NCI-H2227 (cell line): Measurements from ENCODE around the gene SPEM1.

Experiments used
- DNase-seq: peaks from one replicate; lab custom pipeline; 2025; ENCODE audit not compliant: unreplicated experiment; lab: John Stamatoyannopoulos, UW

SPEM1 gene

DNA sequence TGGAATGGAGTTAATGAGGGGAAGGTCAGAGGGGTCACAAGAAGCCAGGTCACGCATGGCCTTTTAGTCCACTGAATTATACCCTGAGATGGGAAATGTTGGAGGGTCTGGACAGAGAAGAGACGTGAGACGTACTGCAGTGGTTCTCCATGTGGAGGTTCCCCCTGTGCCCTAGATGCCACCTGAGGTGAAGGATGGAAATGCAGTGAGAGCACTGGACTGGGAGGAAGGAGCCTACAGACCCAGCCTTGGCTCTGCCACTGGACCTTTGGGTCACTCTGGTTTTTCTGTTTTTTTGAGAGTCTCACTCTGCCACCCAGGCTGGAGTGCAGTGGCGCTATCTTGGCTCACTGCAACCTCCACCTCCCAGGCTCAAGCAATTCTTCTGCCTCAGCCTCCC is 24.0 kb upstream of the SPEM1 start:
- DNase-seq = no peak

- no peak for DNase-seq
Measured at GRCh38 chr17:7398612-7399011, 21.5 kb upstream of the SPEM1 start.

GRCh38 chr17:7403043-7403726 is 16.9 kb upstream of the SPEM1 start:
- no peak for DNase-seq

- peak; percentile 70 for DNase-seq
Measured at GRCh38 chr17:7403727-7403976, 16.5 kb upstream of the SPEM1 start.

DNA sequence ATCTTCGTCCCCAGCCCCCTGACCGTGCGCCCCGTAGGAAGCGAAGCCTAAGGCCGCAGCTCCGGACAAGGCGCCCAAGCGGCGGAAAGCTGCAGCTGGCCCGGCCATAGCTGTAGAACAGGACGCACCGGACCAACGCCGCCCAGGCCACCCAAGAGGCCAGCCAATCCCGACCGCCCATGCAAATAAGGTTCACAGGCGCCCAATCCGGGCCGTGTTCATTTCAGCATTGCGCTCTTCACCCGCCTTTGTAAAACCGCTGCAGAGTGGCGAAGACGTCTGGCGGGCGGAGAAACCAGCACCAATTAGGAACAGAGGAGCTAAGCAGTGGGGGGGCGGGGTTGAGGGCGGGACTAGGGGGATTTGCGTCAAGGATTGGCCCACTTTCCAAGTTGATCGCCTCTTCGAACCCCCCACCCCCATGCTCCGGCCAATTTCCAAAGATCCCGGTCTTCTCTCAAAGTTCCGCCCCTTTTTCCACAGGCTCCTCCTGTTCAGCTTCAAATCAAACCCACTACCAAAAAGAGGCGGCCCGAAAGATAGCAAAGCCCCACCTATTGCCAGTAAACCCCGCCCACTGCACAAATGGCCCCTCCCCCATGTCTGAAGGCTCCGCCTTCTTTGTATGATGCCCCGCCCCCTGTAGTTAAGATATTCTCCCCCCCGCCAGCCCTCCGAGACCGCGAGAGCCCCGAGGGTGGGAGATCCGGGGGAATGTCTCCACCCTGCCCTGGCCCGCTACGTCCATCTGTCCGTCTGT is 16.0 kb upstream of the SPEM1 start, which contains the start of gene TMEM256:
Gene TMEM256 (minus strand): TSS at position 121 of the 760 bp plus-strand sequence. CDS start 13 bp downstream, at position 108.
- peak; percentile 97 for DNase-seq

DNA sequence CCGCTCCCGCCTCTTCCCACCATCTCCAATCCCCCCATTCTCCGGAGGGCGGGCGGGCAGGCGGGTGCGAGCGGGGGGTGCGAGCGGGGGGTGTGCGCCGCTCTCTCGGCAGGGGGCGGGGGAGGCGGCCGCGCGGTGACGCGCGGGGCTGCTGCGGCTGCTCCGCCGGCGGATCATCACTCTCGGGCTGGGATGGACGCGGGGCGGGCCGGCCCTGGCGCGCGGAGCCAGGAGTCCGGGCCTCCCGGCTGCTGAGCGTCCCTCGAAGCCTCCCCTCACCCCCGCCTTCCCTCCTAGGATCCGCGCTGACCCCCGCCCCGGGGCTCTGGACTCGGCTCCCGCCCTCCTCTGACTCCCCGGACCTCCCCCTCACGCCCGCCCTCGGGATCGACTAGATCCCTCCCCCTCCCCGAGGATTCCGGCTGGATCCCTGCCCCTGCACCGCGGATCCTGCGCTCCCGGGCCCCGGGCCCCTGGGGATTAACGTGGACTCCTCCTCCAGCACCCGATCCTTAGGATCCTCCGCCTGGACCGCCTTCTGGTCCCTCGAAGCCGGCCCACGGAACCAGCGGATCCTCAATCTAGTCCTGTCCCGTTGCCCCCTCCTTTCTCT is 15.3 kb upstream of the SPEM1 start:
- peak; percentile 62 for DNase-seq

DNA sequence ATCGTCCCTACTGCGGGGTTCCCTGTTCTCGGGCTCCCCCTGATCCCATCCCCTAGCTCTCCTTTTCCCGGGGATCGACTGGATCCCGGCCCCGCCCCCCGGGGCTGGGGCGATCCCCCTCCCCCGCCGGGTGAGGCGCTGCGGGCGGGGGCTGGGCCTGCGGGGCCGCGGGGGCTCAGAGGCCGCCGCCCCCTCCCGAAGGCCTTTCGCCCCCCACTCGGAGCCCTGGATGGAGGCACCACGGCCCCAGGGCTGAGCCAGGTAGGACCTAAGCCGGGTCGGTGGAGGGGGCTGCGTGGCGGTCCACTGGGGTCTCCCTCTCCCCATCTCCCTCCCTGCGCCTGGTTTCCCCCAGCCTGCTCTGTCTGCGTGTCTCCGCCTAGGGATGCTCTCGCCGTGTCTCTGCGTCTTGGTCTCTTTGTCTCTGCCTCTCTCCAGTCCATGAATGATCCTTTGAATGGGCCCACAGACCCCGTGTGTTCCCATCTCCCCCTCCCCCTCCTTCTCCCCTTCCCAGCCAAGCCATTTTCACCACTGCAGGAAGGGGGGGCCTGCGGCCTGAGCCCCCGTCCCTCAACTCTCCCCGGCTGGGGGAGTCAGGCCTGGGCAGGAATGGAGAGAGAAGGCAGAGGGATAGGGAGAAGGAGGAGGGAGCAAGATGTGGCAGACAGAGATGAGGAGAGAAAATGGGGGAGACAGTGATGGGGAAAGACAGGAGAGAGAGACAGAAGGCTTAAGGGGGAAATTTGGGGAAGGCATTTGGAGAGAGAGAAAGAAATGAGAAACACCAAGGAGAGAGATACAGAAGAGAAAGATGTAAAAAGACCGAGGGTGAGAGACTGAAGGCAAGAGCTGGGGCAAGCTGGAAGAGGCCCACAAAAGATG is 14.5 kb upstream of the SPEM1 start:
- peak; percentile 35 for DNase-seq

- no peak for DNase-seq
Measured at GRCh38 chr17:7406235-7406825, 13.8 kb upstream of the SPEM1 start.

DNA sequence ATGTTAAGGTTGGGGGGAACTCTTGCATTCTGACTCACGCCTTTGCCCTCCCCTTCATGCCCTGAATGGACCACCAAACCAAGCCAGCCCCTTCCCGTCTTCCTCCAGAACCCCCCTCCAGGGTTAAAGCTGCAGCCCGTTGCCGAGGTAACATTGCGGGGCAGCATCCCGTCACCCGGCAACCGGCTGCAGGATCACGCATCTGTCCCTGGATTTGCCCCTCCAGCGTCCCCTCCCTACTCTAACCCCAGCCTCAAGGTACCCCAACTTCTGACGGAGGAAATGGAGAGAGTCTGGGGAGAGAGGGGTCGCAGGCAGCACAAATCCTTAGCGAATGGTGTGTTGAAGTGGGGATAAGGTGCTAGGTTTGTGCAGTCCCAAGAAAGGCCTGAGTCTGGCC is 13.0 kb upstream of the SPEM1 start:
- no peak for DNase-seq

GRCh38 chr17:7407485-7408251 is 12.5 kb upstream of the SPEM1 start, which contains the start of gene NLGN2:
TSS of gene NLGN2 (plus strand) at chr17:7407845. CDS start at chr17:7408256, 411 bp downstream.
- DNase-seq = no peak

- DNase-seq = no peak
Measured at GRCh38 chr17:7408252-7408727, 11.8 kb upstream of the SPEM1 start.

- no peak for DNase-seq
Measured at GRCh38 chr17:7408863-7409262, 11.3 kb upstream of the SPEM1 start.

DNA sequence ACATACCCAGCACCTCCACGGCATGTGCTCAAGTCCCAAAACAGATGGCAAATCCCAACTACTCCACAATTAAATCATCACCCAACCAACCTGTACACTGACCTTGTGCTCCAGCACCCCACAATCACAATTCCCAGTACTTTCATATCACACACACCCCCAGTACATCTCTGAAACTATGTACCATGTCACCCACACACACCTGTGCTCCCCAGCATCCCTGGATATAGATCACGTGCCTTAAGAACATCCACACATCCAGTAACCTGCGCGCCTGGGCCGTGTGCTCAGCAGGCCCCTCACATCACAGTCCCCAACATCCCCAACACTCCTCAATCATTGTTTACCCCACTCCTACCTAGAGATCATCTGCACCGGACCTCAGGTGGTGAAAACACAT is 10.4 kb upstream of the SPEM1 start:
- DNase-seq = no peak

- no peak for DNase-seq
Measured at GRCh38 chr17:7410634-7411426, 9.3 kb upstream of the SPEM1 start.

GRCh38 chr17:7411427-7411750 is 8.7 kb upstream of the SPEM1 start:
- DNase-seq = no peak

DNA sequence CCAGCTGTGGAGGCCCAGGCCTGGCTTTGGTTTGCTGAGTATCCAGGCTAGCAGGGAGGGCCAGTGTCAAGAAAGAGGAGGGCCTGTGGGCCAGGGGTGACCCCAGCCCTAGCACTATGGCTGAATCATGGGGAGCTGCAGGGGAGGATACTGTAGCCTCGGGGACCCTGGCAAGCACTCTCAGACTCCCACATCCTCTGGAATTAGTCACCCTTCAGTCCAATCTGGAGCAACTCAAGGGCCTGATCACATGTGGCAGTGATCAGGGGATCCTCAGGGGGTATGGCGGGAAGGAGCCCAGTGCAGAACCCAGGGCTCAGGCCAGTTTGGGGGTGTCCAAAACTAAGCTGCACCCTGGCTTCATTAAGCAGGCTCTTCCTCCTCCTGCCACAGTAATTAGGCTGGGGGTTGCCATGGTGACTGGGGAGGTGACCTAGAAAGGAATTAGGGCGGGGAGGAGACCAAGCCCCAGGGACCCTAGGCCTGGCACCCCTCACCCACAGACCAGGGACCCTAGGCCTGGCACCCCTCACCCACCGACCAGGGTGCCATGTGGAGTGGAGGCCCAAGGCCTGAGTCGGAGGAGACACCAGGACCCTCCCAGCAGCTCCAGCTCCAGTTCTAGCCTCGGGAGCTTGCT is 6.7 kb upstream of the SPEM1 start:
- DNase-seq = no peak

GRCh38 chr17:7414837-7415236 is 5.3 kb upstream of the SPEM1 start:
- DNase-seq = no peak

DNA sequence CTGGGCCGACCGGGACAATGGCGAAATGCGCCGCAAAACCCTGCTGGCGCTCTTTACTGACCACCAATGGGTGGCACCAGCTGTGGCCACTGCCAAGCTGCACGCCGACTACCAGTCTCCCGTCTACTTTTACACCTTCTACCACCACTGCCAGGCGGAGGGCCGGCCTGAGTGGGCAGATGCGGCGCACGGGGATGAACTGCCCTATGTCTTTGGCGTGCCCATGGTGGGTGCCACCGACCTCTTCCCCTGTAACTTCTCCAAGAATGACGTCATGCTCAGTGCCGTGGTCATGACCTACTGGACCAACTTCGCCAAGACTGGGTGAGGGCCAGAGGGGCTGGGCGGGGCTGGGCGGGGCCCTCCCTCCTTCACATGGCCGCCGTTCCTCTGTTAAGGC is 4.3 kb upstream of the SPEM1 start:
- DNase-seq = no peak

- no peak for DNase-seq
Measured at GRCh38 chr17:7416323-7416722, 3.8 kb upstream of the SPEM1 start.
